ENCODE data around the gene OTUB2.

The OTUB2 gene

GRCh38 chr14:94052199-94052598, 26.1 kb downstream of the OTUB2 start:
- no peak overlapping the region for H3K4me3 ChIP-seq (ENCODE audit: low read length)
- no peak for DNase-seq (ENCODE audit: low read depth)
- TF ChIP-seq, protein P1, sequence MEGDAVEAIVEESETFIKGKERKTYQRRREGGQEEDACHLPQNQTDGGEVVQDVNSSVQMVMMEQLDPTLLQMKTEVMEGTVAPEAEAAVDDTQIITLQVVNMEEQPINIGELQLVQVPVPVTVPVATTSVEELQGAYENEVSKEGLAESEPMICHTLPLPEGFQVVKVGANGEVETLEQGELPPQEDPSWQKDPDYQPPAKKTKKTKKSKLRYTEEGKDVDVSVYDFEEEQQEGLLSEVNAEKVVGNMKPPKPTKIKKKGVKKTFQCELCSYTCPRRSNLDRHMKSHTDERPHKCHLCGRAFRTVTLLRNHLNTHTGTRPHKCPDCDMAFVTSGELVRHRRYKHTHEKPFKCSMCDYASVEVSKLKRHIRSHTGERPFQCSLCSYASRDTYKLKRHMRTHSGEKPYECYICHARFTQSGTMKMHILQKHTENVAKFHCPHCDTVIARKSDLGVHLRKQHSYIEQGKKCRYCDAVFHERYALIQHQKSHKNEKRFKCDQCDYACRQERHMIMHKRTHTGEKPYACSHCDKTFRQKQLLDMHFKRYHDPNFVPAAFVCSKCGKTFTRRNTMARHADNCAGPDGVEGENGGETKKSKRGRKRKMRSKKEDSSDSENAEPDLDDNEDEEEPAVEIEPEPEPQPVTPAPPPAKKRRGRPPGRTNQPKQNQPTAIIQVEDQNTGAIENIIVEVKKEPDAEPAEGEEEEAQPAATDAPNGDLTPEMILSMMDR (IDR thresholded peaks at IDR 0.05; ENCODE audit: insufficient read depth, low read depth, low read length, missing control alignments): no peak

GRCh38 chr14:94052662-94053061, 26.5 kb downstream of the OTUB2 start:
- H3K4me3 ChIP-seq (ENCODE audit: low read length): no peak overlapping the region
- TF ChIP-seq, protein P1 (IDR thresholded peaks at IDR 0.05; ENCODE audit: insufficient read depth, low read depth, low read length, missing control alignments): no peak
- no peak for DNase-seq (ENCODE audit: low read depth)

GRCh38 chr14:94054401-94054800, 28.3 kb downstream of the OTUB2 start:
- TF ChIP-seq, protein P1 (IDR thresholded peaks at IDR 0.05; ENCODE audit: insufficient read depth, low read depth, low read length, missing control alignments): no peak
- H3K4me3 ChIP-seq (ENCODE audit: low read length): no peak overlapping the region
- no peak for DNase-seq (ENCODE audit: low read depth)

GRCh38 chr14:94054936-94055335, 28.8 kb downstream of the OTUB2 start:
- DNase-seq (ENCODE audit: low read depth): no peak
- TF ChIP-seq, protein P1 (IDR thresholded peaks at IDR 0.05; ENCODE audit: insufficient read depth, low read depth, low read length, missing control alignments): no peak
- no peak overlapping the region for H3K4me3 ChIP-seq (ENCODE audit: low read length)

- DNase-seq (ENCODE audit: low read depth): no peak
- H3K4me3 ChIP-seq (ENCODE audit: low read length): no peak overlapping the region
- TF ChIP-seq, protein P1 (IDR thresholded peaks at IDR 0.05; ENCODE audit: insufficient read depth, low read depth, low read length, missing control alignments): no peak
Observed at GRCh38 chr14:94056579-94057308, 30.6 kb downstream of the OTUB2 start.

GRCh38 chr14:94058128-94058673, 32.1 kb downstream of the OTUB2 start:
- no peak for DNase-seq (ENCODE audit: low read depth)
- H3K4me3 ChIP-seq (ENCODE audit: low read length): no peak overlapping the region
- TF ChIP-seq, protein P1 (IDR thresholded peaks at IDR 0.05; ENCODE audit: insufficient read depth, low read depth, low read length, missing control alignments): no peak

All from epithelial cell of esophagus (primary cell).